Measurements from ENCODE around the gene TRMT1.

- TF ChIP-seq CTCF (IDR thresholded peaks at IDR 0.05 in 4 of 5, conservative IDR thresholded peaks at IDR 0.05 in 1 of 5), result no peak
- TF ChIP-seq POLR2A (IDR thresholded peaks at IDR 0.05), result no peak
Measured at GRCh38 chr19:13097463-13098258, 18.9 kb downstream of the TRMT1 start.
